H1 (cell line): ENCODE results near the gene IAPP. TPM values are rescaled to one million over a fixed set of nuclear protein-coding genes. Genes with fewer than 3 reads are reported as not detected.

Experiments used
- CTCF ChIA-PET: fragments of 300-600 bp; sonication (Branson Sonifier 250); formaldehyde crosslinking; loops from one replicate; lab custom pipeline; 2021; ENCODE audit not compliant: partially characterized antibody; lab: Charles Lee
- POLR2A ChIA-PET: fragments of 300-600 bp; sonication (Branson Sonifier 250); formaldehyde crosslinking; loops from one replicate; lab custom pipeline; 2021; ENCODE audit warnings: inconsistent platforms; ENCODE audit not compliant: partially characterized antibody; lab: Charles Lee
- DNase-seq, 2 experiments: peaks; one replicate each; pipeline versions ENCODE4 v3.0.0 to v3.0.0-alpha.2; 2010 to 2022; ENCODE audit warnings: low spot score in 2 of 2, low read depth in 1 of 2, mixed read lengths in 1 of 2
- FAIRE-seq: peaks from 2 replicates; lab custom pipeline; 2011; peaks lifted over from hg19 to GRCh38; lab: Jason Lieb, UNC
- H2AFZ ChIP-seq: 2 replicates; pipeline ENCODE4 v1.8.1; 2012; ENCODE audit warnings: low read length, inconsistent platforms
- H2AK5ac ChIP-seq: 2 replicates; pipeline ENCODE4 v1.6.1; 2013; ENCODE audit warnings: low read depth, low read length
- H2BK120ac ChIP-seq: replicated peaks from 2 replicates; pipeline ENCODE3; 2013; ENCODE audit warnings: low read depth, low read length, inconsistent platforms
- H2BK12ac ChIP-seq: 2 replicates; pipeline ENCODE4 v1.6.1; 2013; ENCODE audit warnings: low read depth, low read length
- H2BK15ac ChIP-seq: 2 replicates; pipeline ENCODE4 v1.6.1; 2013; ENCODE audit warnings: low read length
- H2BK20ac ChIP-seq: 2 replicates; pipeline ENCODE4 v1.6.1; 2013; ENCODE audit warnings: low read length
- H2BK5ac ChIP-seq: 2 replicates; pipeline ENCODE4 v1.6.1; 2013; ENCODE audit warnings: low read depth, low read length
- H3K14ac ChIP-seq: 2 replicates; pipeline ENCODE4 v1.6.1; 2013; ENCODE audit warnings: inconsistent platforms; ENCODE audit not compliant: insufficient read length
- H3K18ac ChIP-seq: 2 replicates; pipeline ENCODE4 v1.6.1; 2013; ENCODE audit warnings: low read length; ENCODE audit errors: extremely low read depth
- H3K23ac ChIP-seq: 2 replicates; pipeline ENCODE4 v1.6.1; 2013; ENCODE audit warnings: inconsistent platforms; ENCODE audit not compliant: insufficient read length
- H3K23me2 ChIP-seq: 2 replicates; pipeline ENCODE4 v1.6.1; 2013; ENCODE audit warnings: low read depth, low read length
- H3K27ac ChIP-seq: 2 replicates; pipeline ENCODE4 v1.6.1; 2011; ENCODE audit warnings: low read depth, low read length, inconsistent platforms
- H3K27me3 ChIP-seq, 4 experiments: replicated peaks in 1 of 4; 1 replicate in 1 of 4; 2 replicates in 3 of 4; pipeline versions ENCODE4 v1.6.1 to v1.8.1; 2011 to 2013; ENCODE audit warnings: low read length in 3 of 4, mild to moderate bottlenecking in 3 of 4, inconsistent platforms in 2 of 4, mixed read lengths in 2 of 4, moderate library complexity in 1 of 4; ENCODE audit not compliant: control insufficient read depth in 3 of 4, insufficient read depth in 3 of 4; ENCODE audit errors: extremely low read depth in 1 of 4
- H3K36me3 ChIP-seq, 4 experiments: 2 replicates each; pipeline versions ENCODE4 v1.6.1 to v1.8.1; 2011 to 2013; ENCODE audit warnings: mild to moderate bottlenecking in 4 of 4, low read length in 3 of 4, moderate library complexity in 2 of 4, control low read depth in 1 of 4, inconsistent platforms in 1 of 4; ENCODE audit not compliant: insufficient read depth in 4 of 4, control insufficient read depth in 2 of 4
- H3K4ac ChIP-seq: replicated peaks from 2 replicates; pipeline ENCODE3; 2013; ENCODE audit warnings: low read length, low read depth, mixed read lengths, inconsistent platforms; ENCODE audit not compliant: insufficient read length
- H3K4me1 ChIP-seq, 4 experiments: replicated peaks in 1 of 4; 1 replicate in 1 of 4; 2 replicates in 3 of 4; pipeline versions ENCODE4 v1.6.1 to v1.8.1; 2011 to 2013; ENCODE audit warnings: low read length in 3 of 4, inconsistent platforms in 2 of 4, mixed read lengths in 1 of 4; ENCODE audit not compliant: insufficient read depth in 4 of 4, control insufficient read depth in 3 of 4
- H3K4me2 ChIP-seq, 2 experiments: 2 replicates each; pipeline versions ENCODE4 v1.6.1 to v1.8.1; 2011 to 2013; ENCODE audit warnings: low read depth in 2 of 2, low read length in 2 of 2, control low read depth in 1 of 2, inconsistent platforms in 1 of 2, mild to moderate bottlenecking in 1 of 2; ENCODE audit not compliant: insufficient read depth in 1 of 2
- H3K4me3 ChIP-seq, 4 experiments: fragments of 200-600, 300-600 bp in 1 of 4; sonication (generic), shearing (Covaris generic), sonication (Bioruptor Twin) in 1 of 4; 2 replicates each; pipeline versions ENCODE4 v1.5.1 to v1.8.1; 2011 to 2016; ENCODE audit warnings: low read length in 4 of 4, low read depth in 3 of 4, control low read depth in 2 of 4, inconsistent platforms in 2 of 4, mild to moderate bottlenecking in 2 of 4, mixed read lengths in 1 of 4, moderate library complexity in 1 of 4; ENCODE audit not compliant: insufficient read depth in 2 of 4; ENCODE audit errors: extremely low read depth in 1 of 4
- H3K56ac ChIP-seq: replicated peaks from 2 replicates; pipeline ENCODE3; 2013; ENCODE audit warnings: low read depth, mild to moderate bottlenecking, mixed read lengths, low read length, inconsistent platforms; ENCODE audit not compliant: insufficient read length
- H3K79me1 ChIP-seq: 2 replicates; pipeline ENCODE4 v1.6.1; 2013; ENCODE audit warnings: low read depth, low read length, control low read depth
- H3K79me2 ChIP-seq, 2 experiments: 2 replicates each; pipeline versions ENCODE4 v1.6.1 to v1.8.1; 2012 to 2013; ENCODE audit warnings: low read length in 2 of 2, mild to moderate bottlenecking in 2 of 2, inconsistent platforms in 1 of 2; ENCODE audit not compliant: insufficient read depth in 2 of 2, control insufficient read depth in 1 of 2
- H3K9ac ChIP-seq, 4 experiments: replicated peaks in 1 of 4; 1 replicate in 1 of 4; 2 replicates in 3 of 4; pipeline versions ENCODE4 v1.6.1 to v1.8.1; 2011 to 2013; ENCODE audit warnings: low read depth in 3 of 4, low read length in 3 of 4, control low read depth in 2 of 4, mild to moderate bottlenecking in 2 of 4, moderate library complexity in 2 of 4, inconsistent platforms in 1 of 4; ENCODE audit errors: extremely low read depth in 1 of 4
- H3K9me3 ChIP-seq, 2 experiments: 2 replicates each; pipeline versions ENCODE4 v1.6.1 to v1.8.1; 2012 to 2013; ENCODE audit warnings: mild to moderate bottlenecking in 2 of 2, moderate library complexity in 2 of 2, control low read depth in 1 of 2, inconsistent platforms in 1 of 2, low read depth in 1 of 2, low read length in 1 of 2, mixed read lengths in 1 of 2; ENCODE audit not compliant: insufficient read depth in 2 of 2
- H4K20me1 ChIP-seq, 2 experiments: replicated peaks in 1 of 2; 2 replicates each; pipeline versions ENCODE3 to v1.8.1; 2011 to 2013; ENCODE audit warnings: inconsistent platforms in 2 of 2, low read length in 2 of 2, mild to moderate bottlenecking in 1 of 2; ENCODE audit not compliant: insufficient read depth in 2 of 2, control insufficient read depth in 1 of 2
- H4K5ac ChIP-seq: 2 replicates; pipeline ENCODE4 v1.6.1; 2013; ENCODE audit warnings: low read length, low read depth, mixed read lengths, inconsistent platforms; ENCODE audit not compliant: insufficient read length
- H4K8ac ChIP-seq: 2 replicates; pipeline ENCODE4 v1.8.0; 2013; ENCODE audit warnings: mild to moderate bottlenecking, moderate library complexity, low read length, inconsistent platforms; ENCODE audit not compliant: insufficient read depth; ENCODE audit errors: extremely low read depth
- H4K91ac ChIP-seq: replicated peaks from 2 replicates; pipeline ENCODE3; 2013; ENCODE audit warnings: low read length, mixed read lengths, inconsistent platforms; ENCODE audit not compliant: insufficient read length
- CHD2 ChIP-seq: IDR thresholded peaks from 2 replicates; pipeline ENCODE4 v1.6.1; 2012; ENCODE audit warnings: low read length, improper control_type of control experiment
- FOSL1 ChIP-seq: IDR thresholded peaks from 2 replicates; pipeline ENCODE4 v1.6.1; 2011; ENCODE audit warnings: mild to moderate bottlenecking, low read depth, low read length, moderate library complexity; ENCODE audit not compliant: insufficient read depth
- GABPA ChIP-seq: IDR thresholded peaks from 2 replicates; pipeline ENCODE4 v1.6.1; 2011; ENCODE audit warnings: mild to moderate bottlenecking, low read length, moderate library complexity, borderline replicate concordance; ENCODE audit not compliant: insufficient read depth
- KDM5A ChIP-seq: fragments of 200-600 bp; IDR thresholded peaks from 2 replicates; pipeline ENCODE4 v1.7.1; 2012; ENCODE audit warnings: mild to moderate bottlenecking, low read length, inconsistent platforms, mixed read lengths
- MAFK ChIP-seq: IDR thresholded peaks from 2 replicates; pipeline ENCODE4 v1.6.1; 2012; ENCODE audit warnings: low read depth, mild to moderate bottlenecking, improper control_type of control experiment, low read length
- POLR2A ChIP-seq, 2 experiments: IDR thresholded peaks; 1 replicate in 1 of 2; 2 replicates in 1 of 2; pipeline ENCODE4 v1.6.1; 2011; ENCODE audit warnings: low read depth in 2 of 2, low read length in 2 of 2, mild to moderate bottlenecking in 2 of 2; ENCODE audit errors: control extremely low read depth in 1 of 2
- SAP30 ChIP-seq: fragments of 300-600 bp; sonication (generic); IDR thresholded peaks from 2 replicates; pipeline ENCODE4 v1.7.1; 2012; ENCODE audit warnings: low read length, moderate library complexity, mild to moderate bottlenecking, inconsistent platforms; ENCODE audit not compliant: insufficient read depth, insufficient replicate concordance
- SIN3A ChIP-seq, 2 experiments: IDR thresholded peaks in 1 of 2; conservative IDR thresholded peaks in 1 of 2; 2 replicates each; pipeline ENCODE4 v1.6.1; 2011 to 2012; ENCODE audit warnings: low read length in 2 of 2, improper control_type of control experiment in 1 of 2, low read depth in 1 of 2, mild to moderate bottlenecking in 1 of 2
- TCF12 ChIP-seq: IDR thresholded peaks from 2 replicates; pipeline ENCODE4 v1.6.1; 2011; ENCODE audit warnings: low read depth, mild to moderate bottlenecking, low read length
- TEAD4 ChIP-seq: IDR thresholded peaks from 2 replicates; pipeline ENCODE4 v1.6.1; 2012; ENCODE audit warnings: low read depth, low read length, inconsistent platforms, mixed read lengths
- USF2 ChIP-seq: IDR thresholded peaks from 2 replicates; pipeline ENCODE4 v1.6.1; 2011; ENCODE audit warnings: low read length, improper control_type of control experiment
- YY1 ChIP-seq: IDR thresholded peaks from 2 replicates; pipeline ENCODE4 v1.6.1; 2011; ENCODE audit warnings: low read depth, mild to moderate bottlenecking, low read length
- WGBS, 2 experiments: shearing (Covaris generic) in 1 of 2; methylation state at CpG; one replicate each; pipeline versions ENCODE4 v1.1.6 to v1.1.7; 2013 to 2015; ENCODE audit warnings: low lambda C conversion rate in 2 of 2, mixed read lengths in 2 of 2, inconsistent platforms in 1 of 2, low coverage in 1 of 2, missing lambda C conversion rate in 1 of 2; ENCODE audit not compliant: insufficient replicate concordance in 2 of 2, insufficient coverage in 1 of 2, insufficient read length in 1 of 2; ENCODE audit errors: extremely low coverage in 1 of 2, missing lambda C conversion rate in 1 of 2; 5-methylcytosine and 5-hydroxymethylcytosine counted together
- polyA plus RNA-seq, 7 experiments: library from polyadenylated mRNA; depleted of rRNA in 3 of 7; stranded (reverse) in 5 of 7; unstranded in 2 of 7; fragments of >200 nt in 5 of 7; fragments of 200-250 nt in 2 of 7; gene quantifications; 1 replicate in 5 of 7; 2 replicates in 1 of 7; 4 replicates in 1 of 7; pipeline versions ENCODE4 v1.2.1 to v1.2.3, GENCODE V29; 2011 to 2013; ENCODE audit warnings: missing spikeins in 2 of 7, mixed read lengths in 2 of 7
- total RNA-seq: library from RNA; stranded (reverse); fragmentation: NEBNext Ultra II Directional; extraction: Animal tissue kit (Norgen Biotek cat#: 25700); gene quantifications from 2 replicates; pipeline ENCODE4 v1.2.1, GENCODE V29; 2021

Gene IAPP
- total and polyA plus RNA-seq, 2 of the 8 experiments (the other 6 are each of a cell fraction or from before 2014, with no cell fraction given): not detected

- Histone ChIP-seq H4K91ac (no peak overlapping the region), H2BK15ac (no peak overlapping the region), H3K79me2 (no peaks in the 10 kb centered on the region), H3K23ac (no peak overlapping the region), H2BK20ac (no peak overlapping the region), H2BK5ac (no peak overlapping the region), H3K4me2 (no peak overlapping the region), H4K8ac (no peak overlapping the region), H3K79me1 (no peaks in the 10 kb centered on the region), H3K56ac (no peak overlapping the region), H3K23me2 (no peaks in the 10 kb centered on the region), H3K4me1 (peaks cover 0 to 4% (median 3%) of the 10 kb centered on the region in 4 experiments; a peak in 2 of 7 replicates), H3K36me3 (no peaks in the 10 kb centered on the region), H3K4ac (no peak overlapping the region), H2AK5ac (no peak overlapping the region), H3K4me3 (no peak overlapping the region), H3K18ac (no peak overlapping the region), H3K27me3 (peaks cover 0 to 1% (median 0%) of the 10 kb centered on the region in 4 experiments; a peak in 1 of 7 replicates), H3K14ac (no peak overlapping the region), H3K9me3 (no peaks in the 10 kb centered on the region), H2BK12ac (no peak overlapping the region), H4K5ac (no peak overlapping the region), H3K27ac (no peak overlapping the region), H4K20me1 (no peaks in the 10 kb centered on the region), H3K9ac (no peak overlapping the region), H2BK120ac (no peak overlapping the region), H2AFZ (no peak overlapping the region)
- DNase-seq: no peak
- CTCF ChIA-PET: interaction anchor here (1.5 kb wide), 1 partner anchor 111 kb away, joined by 4 read pairs; no protein-coding TSS in a partner anchor
- no peak for FAIRE-seq
- WGBS, 2 experiments: 76% methylated on average over 1 of the region's 1 CpG; no CpG with 5 or more reads in 1 of the 2 experiments
- TF ChIP-seq KDM5A: no peak
- no peak for TF ChIP-seq CHD2
- TF ChIP-seq TEAD4: no peak
- TF ChIP-seq GABPA: no peak
- no peak for TF ChIP-seq SAP30
- no peak for TF ChIP-seq YY1
- no peak for TF ChIP-seq MAFK
- TF ChIP-seq POLR2A (IDR thresholded peaks at IDR 0.05; ENCODE audit: control extremely low read depth in 1 of 2, low read depth in 2 of 2, low read length in 2 of 2): no peak
- no peak for TF ChIP-seq FOSL1
- no peak for TF ChIP-seq TCF12
- TF ChIP-seq USF2: no peak
- TF ChIP-seq SIN3A (conservative IDR thresholded peaks at IDR 0.05 in 1 of 2, IDR thresholded peaks at IDR 0.05 in 1 of 2; ENCODE audit: low read depth in 1 of 2, low read length in 2 of 2): no peak
- POLR2A ChIA-PET: no interaction called here
Observed at GRCh38 chr12:21339921-21340320, 32.8 kb upstream of the IAPP start.
